Measurements from ENCODE around the gene CCDC178. TPM values are rescaled to one million over a fixed set of nuclear protein-coding genes. Genes with fewer than 3 reads are reported as not detected.

Gene CCDC178, protein sequence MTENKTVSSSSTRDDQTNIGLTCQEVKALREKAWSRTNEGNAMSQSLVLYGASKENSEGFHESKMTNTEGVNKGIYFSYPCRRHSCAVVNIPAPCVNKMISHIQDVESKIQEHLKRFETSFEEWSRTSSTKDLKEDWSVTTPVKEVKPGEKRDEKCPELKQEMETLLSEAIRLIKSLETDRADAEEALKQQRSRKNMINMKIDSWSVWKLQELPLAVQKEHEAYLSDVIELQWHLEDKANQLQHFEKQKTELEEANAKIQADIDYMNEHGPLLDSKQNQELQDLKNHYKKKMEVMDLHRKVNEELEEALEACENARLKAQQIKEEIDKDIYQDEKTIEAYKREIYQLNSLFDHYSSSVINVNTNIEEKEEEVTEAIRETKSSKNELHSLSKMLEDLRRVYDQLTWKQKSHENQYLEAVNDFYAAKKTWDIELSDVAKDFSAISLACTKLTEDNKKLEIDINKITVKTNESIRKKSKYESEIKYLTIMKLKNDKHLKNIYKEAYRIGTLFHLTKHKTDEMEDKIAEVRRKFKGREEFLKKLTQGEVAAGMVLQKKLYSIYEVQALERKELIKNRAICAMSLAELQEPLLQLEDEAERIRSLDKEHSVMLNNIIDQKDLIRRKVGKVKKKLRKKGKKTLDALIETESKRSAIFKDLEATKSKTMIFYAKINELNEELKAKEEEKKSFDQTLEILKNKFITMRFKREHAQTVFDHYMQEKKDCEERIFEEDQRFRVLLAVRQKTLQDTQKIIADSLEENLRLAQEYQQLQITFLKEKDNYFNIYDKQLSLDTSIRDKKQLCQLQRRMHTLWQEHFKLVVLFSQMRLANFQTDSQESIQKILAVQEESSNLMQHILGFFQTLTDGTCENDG
- 0.50 and 2.7 TPM in 2 replicates for total RNA-seq

DNA sequence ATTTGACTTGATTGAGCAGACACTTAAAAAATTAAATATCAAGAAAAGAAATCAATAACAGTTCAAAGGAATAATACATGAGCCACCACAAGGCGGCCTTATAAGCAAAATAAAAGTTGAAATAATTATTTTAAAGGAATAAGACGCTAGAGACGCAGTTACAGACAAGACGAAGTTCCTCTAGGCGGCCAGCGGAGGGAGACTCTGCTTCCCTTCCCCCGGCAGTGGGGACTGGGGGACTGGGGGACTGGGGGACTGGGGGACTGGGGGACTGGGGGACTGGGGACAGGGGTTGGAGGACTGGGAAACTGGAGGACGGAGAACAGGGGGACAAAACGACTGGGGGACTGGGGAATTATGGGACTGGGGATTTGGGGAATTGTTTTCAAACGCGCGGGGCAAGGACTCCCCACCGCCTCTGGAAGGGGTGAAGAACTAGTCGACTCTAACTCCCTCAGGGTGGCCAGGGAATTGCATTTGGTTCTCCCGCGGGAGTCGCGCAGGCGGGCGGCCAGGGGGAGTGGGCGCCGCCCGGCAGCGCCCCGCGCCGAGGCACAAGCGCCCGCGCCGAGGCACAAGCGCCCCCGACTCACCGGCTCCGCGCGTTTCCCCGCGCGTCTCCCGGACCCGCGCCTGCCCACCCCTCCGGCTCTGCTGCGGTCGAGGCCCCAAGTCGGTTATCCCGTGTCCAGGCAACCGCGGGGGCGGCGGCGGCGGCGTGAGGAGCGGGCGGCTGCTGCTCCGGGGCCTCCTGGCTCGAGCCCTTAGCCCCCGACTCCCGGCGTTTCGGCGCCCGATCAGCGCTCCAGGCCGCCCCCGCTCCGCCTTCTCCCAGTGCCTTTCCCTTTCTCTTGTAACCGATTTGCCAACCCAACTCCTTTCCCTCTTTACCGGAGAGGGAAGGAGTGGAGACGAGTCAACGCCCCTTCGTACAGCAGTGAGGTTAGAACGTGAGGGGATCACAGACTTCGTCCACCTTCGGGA, at the start of gene CCDC178:
TSS of gene CCDC178 (minus strand) at position 662 of the 984 bp plus-strand sequence. CDS start 28,633 bp downstream, outside the sequence.

Other genes starting within 250 kb of the CCDC178 start
- 0.87 and 3.3 TPM in 2 replicates for gene ASXL3, start 137.5 kb upstream of the CCDC178 start, total RNA-seq